B cell (primary cell): ENCODE data around the gene PRKACG. TPM values are rescaled to one million over a fixed set of nuclear protein-coding genes. Genes with fewer than 3 reads are reported as not detected.

ENCODE experiments used
- ATAC-seq: fragments of 200-7000 bp; cut with Tn5 transposase; one replicate; pipeline ENCODE4 v1.10.0; 2021; ENCODE audit warnings: low read depth, mild to moderate bottlenecking, moderate number of reproducible peaks, moderate library complexity
- CTCF ChIA-PET: fragments of 350-600 bp; sonication (Branson Sonifier 250); formaldehyde crosslinking; loops from one replicate; lab custom pipeline; 2021; ENCODE audit warnings: antibody characterized with exemption, inconsistent platforms; lab: Charles Lee
- POLR2A ChIA-PET: fragments of 350-600 bp; sonication (Branson Sonifier 250); formaldehyde crosslinking; loops from one replicate; lab custom pipeline; 2021; ENCODE audit warnings: antibody characterized with exemption; lab: Charles Lee
- DNase-seq: peaks from one replicate; pipeline ENCODE4 v3.0.0; 2013
- H2AFZ ChIP-seq: 2 replicates; pipeline ENCODE4 v1.6.1; 2012; ENCODE audit warnings: mild to moderate bottlenecking, low read depth, low read length; ENCODE audit not compliant: insufficient read depth, poor library complexity, severe bottlenecking
- H3K27ac ChIP-seq, 2 donors: 1 replicate in 1 of 2; 2 replicates in 1 of 2; pipeline ENCODE4 v1.5.1; 2012 to 2013; ENCODE audit warnings: low read length in 2 of 2, mild to moderate bottlenecking in 2 of 2, moderate library complexity in 1 of 2
- H3K27me3 ChIP-seq, 4 experiments: fragments of 200-600 bp in 1 of 4; sonication (generic) in 1 of 4; replicated peaks in 1 of 4; 1 replicate in 2 of 4; 2 replicates in 2 of 4; pipeline versions ENCODE4 v1.6.1 to v1.7.0; 2013 to 2016; ENCODE audit warnings: low read length in 3 of 4, mild to moderate bottlenecking in 2 of 4, mixed read lengths in 1 of 4, moderate library complexity in 1 of 4; ENCODE audit not compliant: insufficient read depth in 4 of 4, control insufficient read depth in 3 of 4; ENCODE audit errors: control extremely low read depth in 1 of 4
- H3K36me3 ChIP-seq, 2 experiments: replicated peaks in 1 of 2; 1 replicate in 1 of 2; 2 replicates in 1 of 2; pipeline versions ENCODE4 v1.6.1 to v1.7.1; 2013; ENCODE audit warnings: low read length in 1 of 2; ENCODE audit not compliant: insufficient read depth in 2 of 2, control insufficient read depth in 1 of 2; ENCODE audit errors: control extremely low read depth in 1 of 2, extremely low read depth in 1 of 2
- H3K4me1 ChIP-seq, 2 donors: fragments of 200-600 bp in 1 of 2; sonication (generic) in 1 of 2; 1 replicate in 1 of 2; 2 replicates in 1 of 2; pipeline versions ENCODE4 v1.5.1 to v1.6.1; 2013 to 2017; ENCODE audit warnings: low read length in 2 of 2; ENCODE audit not compliant: control insufficient read depth in 2 of 2, insufficient read depth in 2 of 2
- H3K4me2 ChIP-seq: replicated peaks from 2 replicates; pipeline ENCODE3; 2012; ENCODE audit warnings: mild to moderate bottlenecking, low read depth, low read length; ENCODE audit not compliant: poor library complexity, severe bottlenecking
- H3K4me3 ChIP-seq, 5 experiments: fragments of 200-600 bp in 1 of 5; sonication (generic) in 1 of 5; 1 replicate in 3 of 5; 2 replicates in 2 of 5; pipeline versions ENCODE4 v1.5.1 to v1.7.0; 2011 to 2016; ENCODE audit warnings: low read length in 4 of 5, mild to moderate bottlenecking in 4 of 5, low read depth in 2 of 5, control low read depth in 1 of 5, moderate library complexity in 1 of 5; ENCODE audit not compliant: insufficient read depth in 1 of 5; ENCODE audit errors: control extremely low read depth in 1 of 5, extremely low read depth in 1 of 5
- H3K79me2 ChIP-seq: fragments of 200-600 bp; sonication (generic); one replicate; pipeline ENCODE4 v1.6.0; 2016; ENCODE audit warnings: low read length; ENCODE audit not compliant: control insufficient read depth, insufficient read depth
- H3K9ac ChIP-seq: fragments of 200-600 bp; sonication (generic); 2 replicates; pipeline ENCODE4 v1.6.1; 2017; ENCODE audit warnings: mild to moderate bottlenecking, low read length, moderate library complexity
- H3K9me3 ChIP-seq, 3 donors: one replicate each; pipeline versions ENCODE4 v1.6.1 to v1.7.1; 2013; ENCODE audit warnings: low read length in 2 of 3; ENCODE audit not compliant: control insufficient read depth in 2 of 3, insufficient read depth in 1 of 3; ENCODE audit errors: control extremely low read depth in 1 of 3
- H4K20me1 ChIP-seq: 2 replicates; pipeline ENCODE4 v1.6.0; 2012; ENCODE audit warnings: mild to moderate bottlenecking, low read length; ENCODE audit not compliant: insufficient read depth, control insufficient read depth, poor library complexity, severe bottlenecking
- H3K27ac Mint-ChIP-seq: one replicate; pipeline ENCODE4 v1.8.0; 2021; ENCODE audit warnings: mixed read lengths
- H3K27me3 Mint-ChIP-seq: one replicate; pipeline ENCODE4 v1.8.0; 2021; ENCODE audit warnings: mixed read lengths
- H3K4me1 Mint-ChIP-seq: one replicate; pipeline ENCODE4 v1.8.0; 2021; ENCODE audit warnings: mixed read lengths
- H3K4me3 Mint-ChIP-seq: one replicate; pipeline ENCODE4 v1.8.0; 2021; ENCODE audit warnings: mixed read lengths
- H3K9me3 Mint-ChIP-seq: one replicate; pipeline ENCODE4 v1.8.0; 2022; ENCODE audit warnings: mixed read lengths; ENCODE audit not compliant: insufficient read depth
- CTCF ChIP-seq: fragments of 200-600 bp; IDR thresholded peaks from one replicate; pipeline ENCODE4 v1.8.0; 2022; ENCODE audit warnings: antibody characterized with exemption, mild to moderate bottlenecking
- EZH2 ChIP-seq: IDR thresholded peaks from 2 replicates; pipeline ENCODE4 v1.6.1; 2012; ENCODE audit warnings: borderline replicate concordance, low read depth, mild to moderate bottlenecking, moderate library complexity, low read length; ENCODE audit not compliant: insufficient read depth, poor library complexity, severe bottlenecking
- WGBS: methylation state at CpG from one replicate; pipeline ENCODE4 v1.1.5; 2013; ENCODE audit warnings: missing lambda C conversion rate; ENCODE audit not compliant: insufficient coverage; 5-methylcytosine and 5-hydroxymethylcytosine counted together
- intact Hi-C: fragments of 100-400 bp; cut with micrococcal nuclease; formaldehyde crosslinking; loops from one replicate; pipeline ENCODE4 v1.10.0; 2022
- polyA plus RNA-seq: library from polyadenylated mRNA; depleted of rRNA; stranded (reverse); fragments of >200 nt; gene quantifications from 2 replicates; pipeline ENCODE4 v1.2.3, GENCODE V29; 2012
- total RNA-seq, 2 donors: library from RNA; stranded (reverse); fragments of 120-200 nt in 1 of 2; gene quantifications; 1 replicate in 1 of 2; 2 replicates in 1 of 2; pipeline versions ENCODE4 v1.2.3 to v1.2.4, GENCODE V29; 2013 to 2022

The PRKACG gene
- total and polyA plus RNA-seq, 2 donors (not counting 1 experiment from before 2014, with no cell fraction given) = not detected

DNA sequence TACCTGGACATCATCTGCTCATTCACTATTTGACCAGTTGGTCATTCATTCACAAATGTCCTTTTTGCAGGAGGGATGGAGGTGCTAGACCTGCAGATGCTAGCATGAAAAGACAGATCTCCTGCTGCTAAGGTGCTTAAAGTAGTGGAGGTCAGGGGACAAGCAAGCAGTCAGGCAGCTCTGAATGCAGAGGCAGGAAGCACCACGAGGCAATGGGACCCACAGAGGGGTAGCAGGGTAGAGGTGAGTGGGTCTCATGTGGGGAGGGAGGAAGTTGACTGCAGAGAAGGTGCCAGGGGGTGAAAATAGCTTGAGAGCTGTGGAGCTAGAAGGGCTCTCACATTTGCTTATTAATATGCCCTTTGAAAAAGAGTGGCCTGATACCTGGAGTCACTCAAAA lies 46.9 kb upstream of the PRKACG start:
- H3K27ac Mint-ChIP-seq = no peak overlapping the region
- no peaks in the 10 kb centered on the region for H3K9me3 Mint-ChIP-seq
- H3K4me1 ChIP-seq = no peaks in the 10 kb centered on the region
- peaks cover 4 to 8% of the 10 kb centered on the region in 2 experiments for H3K36me3 ChIP-seq
- H3K4me1 Mint-ChIP-seq = peaks cover 5% of the 10 kb centered on the region
- H3K27me3 Mint-ChIP-seq = no peaks in the 10 kb centered on the region
- H3K27ac ChIP-seq = no peak overlapping the region
- no peak for ATAC-seq
- no peaks in the 10 kb centered on the region for H3K79me2 ChIP-seq
- TF ChIP-seq EZH2 (no peak), CTCF (no peak)
- H3K9ac ChIP-seq = no peak overlapping the region
- no peaks in the 10 kb centered on the region for H3K9me3 ChIP-seq
- CTCF ChIA-PET = interaction anchor here (1.4 to 1.5 kb wide), 2 partner anchors 9 to 132 kb away, joined by 4 read pairs; no protein-coding TSS in a partner anchor
- POLR2A ChIA-PET = no interaction called here
- H3K4me2 ChIP-seq = no peak overlapping the region
- no peak overlapping the region for H3K4me3 Mint-ChIP-seq
- 20% methylated on average over 1 of the region's 1 CpG for WGBS
- intact Hi-C loops = no loop called here
- DNase-seq = no peak
- no peak overlapping the region for H3K4me3 ChIP-seq
- H4K20me1 ChIP-seq = no peaks in the 10 kb centered on the region
- no peaks in the 10 kb centered on the region for H3K27me3 ChIP-seq
- no peak overlapping the region for H2AFZ ChIP-seq

- no peaks in the 10 kb centered on the region for H3K4me1 ChIP-seq
- WGBS = 80% methylated on average over 1 of the region's 2 CpGs
- no peaks in the 10 kb centered on the region for H3K79me2 ChIP-seq
- H3K27me3 Mint-ChIP-seq = no peaks in the 10 kb centered on the region
- no peaks in the 10 kb centered on the region for H3K4me1 Mint-ChIP-seq
- H3K4me3 Mint-ChIP-seq = no peak overlapping the region
- TF ChIP-seq CTCF (no peak), EZH2 (no peak)
- intact Hi-C loops = no loop called here
- DNase-seq (no peak), ATAC-seq (no peak)
- H2AFZ ChIP-seq = no peak overlapping the region
- no peaks in the 10 kb centered on the region for H3K27me3 ChIP-seq
- no peak overlapping the region for H3K4me2 ChIP-seq
- no peak overlapping the region for H3K27ac Mint-ChIP-seq
- H3K9ac ChIP-seq = no peak overlapping the region
- ChIA-PET POLR2A (no interaction called here), CTCF (interaction anchor here (6.5 kb wide), 1 partner anchor 135 kb away, joined by 101 read pairs; no protein-coding TSS in a partner anchor)
- no peaks in the 10 kb centered on the region for H4K20me1 ChIP-seq
- no peaks in the 10 kb centered on the region for H3K9me3 ChIP-seq
- peaks cover 5 to 6% of the 10 kb centered on the region in 2 experiments for H3K36me3 ChIP-seq
- H3K27ac ChIP-seq = no peak overlapping the region
- H3K4me3 ChIP-seq = no peak overlapping the region
- no peaks in the 10 kb centered on the region for H3K9me3 Mint-ChIP-seq
These were observed 44.2 kb upstream of the PRKACG start for GRCh38 chr9:69058101-69058500.
